ENCODE measurements around the gene RAD21L1.
"Not testable (repeated sequence)": the region's sequence is repeated elsewhere in the genome, so short reads cannot be mapped to it uniquely, and the experiment has no call there.

RAD21L1 gene

GRCh38 chr20:1199964-1200363, 25.9 kb upstream of the RAD21L1 start:
- DNase-seq (ENCODE audit: low spot score): no peak

GRCh38 chr20:1202762-1203504, 22.9 kb upstream of the RAD21L1 start, which contains the start of gene C20orf202:
Gene C20orf202 (plus strand): TSS chr20:1203454. CDS start chr20:1203586, 132 bp downstream.
- no peak for DNase-seq (ENCODE audit: low spot score)

GRCh38 chr20:1203630-1204029, 22.2 kb upstream of the RAD21L1 start:
- no peak for DNase-seq (ENCODE audit: low spot score)

- DNase-seq (ENCODE audit: low spot score): no peak
Observed at GRCh38 chr20:1204113-1204512, 21.7 kb upstream of the RAD21L1 start.

- DNase-seq (ENCODE audit: low spot score): no peak
Observed at GRCh38 chr20:1204576-1204975, 21.3 kb upstream of the RAD21L1 start.

- no peak for DNase-seq (ENCODE audit: low spot score)
Observed at GRCh38 chr20:1205802-1206201, 20.0 kb upstream of the RAD21L1 start.

- DNase-seq (ENCODE audit: low spot score): no peak
Observed at GRCh38 chr20:1206366-1207148, 19.3 kb upstream of the RAD21L1 start.

GRCh38 chr20:1207293-1207878, 18.5 kb upstream of the RAD21L1 start:
- DNase-seq (ENCODE audit: low spot score): no peak

GRCh38 chr20:1209447-1210387, 16.1 kb upstream of the RAD21L1 start:
- DNase-seq (ENCODE audit: low spot score): no peak

GRCh38 chr20:1210501-1210900, 15.3 kb upstream of the RAD21L1 start:
- DNase-seq (ENCODE audit: low spot score): no peak

GRCh38 chr20:1212023-1212422, 13.8 kb upstream of the RAD21L1 start:
- DNase-seq (ENCODE audit: low spot score): no peak

- DNase-seq (ENCODE audit: low spot score): peak; percentile 79
Observed at GRCh38 chr20:1212607-1213396, 13.0 kb upstream of the RAD21L1 start.

- no peak for DNase-seq (ENCODE audit: low spot score)
Observed at GRCh38 chr20:1214838-1215261, 11.0 kb upstream of the RAD21L1 start.

- DNase-seq (ENCODE audit: low spot score): no peak
Observed at GRCh38 chr20:1215386-1216170, 10.3 kb upstream of the RAD21L1 start.

- DNase-seq (ENCODE audit: low spot score): not testable (repeated sequence)
Observed at GRCh38 chr20:1216527-1217427, 9.1 kb upstream of the RAD21L1 start.

- not testable (repeated sequence) for DNase-seq (ENCODE audit: low spot score)
Observed at GRCh38 chr20:1222750-1223149, 3.1 kb upstream of the RAD21L1 start.

GRCh38 chr20:1224205-1224890, 1.5 kb upstream of the RAD21L1 start:
- DNase-seq (ENCODE audit: low spot score): no peak

- no peak for DNase-seq (ENCODE audit: low spot score)
Observed at GRCh38 chr20:1225263-1225782, 521 bp upstream of the RAD21L1 start.

Data from NAMALWA (cell line).